SK-N-SH treated with all-trans-retinoic acid at 6 μM for 48 hours (cell line): ENCODE results near the gene ZSCAN23.

Experiments
- ATAC-seq: fragments of 200-7000 bp; cut with Tn5 transposase; 3 replicates; pipeline ENCODE4 v1.9.1; 2020; ENCODE audit warnings: mild to moderate bottlenecking, moderate library complexity
- BACH2 ChIP-seq: fragments of 250-450 bp; sonication (Bioruptor Pico); IDR thresholded peaks from 2 replicates; pipeline ENCODE4 v1.9.0; 2021; ENCODE audit warnings: mild to moderate bottlenecking, borderline replicate concordance
- CSDC2 ChIP-seq: fragments of 250-450 bp; sonication (Bioruptor Pico); IDR thresholded peaks from 2 replicates; pipeline ENCODE4 v1.5.0; 2020; ENCODE audit warnings: mild to moderate bottlenecking, moderate library complexity
- ESRRG ChIP-seq: fragments of 250-450 bp; sonication (Bioruptor Pico); IDR thresholded peaks from 2 replicates; pipeline ENCODE4 v1.6.1; 2021; ENCODE audit warnings: mild to moderate bottlenecking
- GLIS3 ChIP-seq: fragments of 250-450 bp; sonication (Bioruptor Pico); IDR thresholded peaks from 2 replicates; pipeline ENCODE4 v1.5.0; 2020; ENCODE audit warnings: mild to moderate bottlenecking, moderate library complexity
- ISL1 ChIP-seq: fragments of 250-450 bp; sonication (Bioruptor Pico); IDR thresholded peaks from 2 replicates; pipeline ENCODE4 v2.1.2; 2022; ENCODE audit warnings: mild to moderate bottlenecking, moderate library complexity
- OSR1 ChIP-seq: fragments of 250-450 bp; sonication (Bioruptor Pico); IDR thresholded peaks from 2 replicates; pipeline ENCODE4 v1.8.0; 2022; ENCODE audit warnings: moderate library complexity, mild to moderate bottlenecking, inconsistent platforms
- PPARA ChIP-seq: fragments of 250-450 bp; sonication (Bioruptor Pico); IDR thresholded peaks from 2 replicates; pipeline ENCODE4 v1.5.0; 2020; ENCODE audit warnings: mild to moderate bottlenecking, borderline replicate concordance
- RARB ChIP-seq: fragments of 250-450 bp; sonication (Bioruptor Pico); IDR thresholded peaks from 2 replicates; pipeline ENCODE4 v1.8.0; 2021; ENCODE audit warnings: mild to moderate bottlenecking, moderate library complexity
- SNAI2 ChIP-seq: fragments of 250-450 bp; sonication (Bioruptor Pico); IDR thresholded peaks from 2 replicates; pipeline ENCODE4 v1.5.0; 2020; ENCODE audit warnings: mild to moderate bottlenecking, moderate library complexity
- TCF4 ChIP-seq: fragments of 250-450 bp; sonication (Bioruptor Pico); IDR thresholded peaks from 2 replicates; pipeline ENCODE4 v1.8.0; 2021; ENCODE audit warnings: mild to moderate bottlenecking, moderate library complexity, borderline replicate concordance
- TOX ChIP-seq: fragments of 250-450 bp; sonication (Bioruptor Pico); IDR thresholded peaks from 2 replicates; pipeline ENCODE4 v1.8.0; 2021; ENCODE audit warnings: mild to moderate bottlenecking, moderate library complexity, borderline replicate concordance
- ZC3H10 ChIP-seq: fragments of 250-450 bp; sonication (Bioruptor Pico); IDR thresholded peaks from 2 replicates; pipeline ENCODE4 v1.5.1; 2021; ENCODE audit warnings: mild to moderate bottlenecking, moderate library complexity
- ZFP3 ChIP-seq: fragments of 250-450 bp; sonication (Bioruptor Pico); IDR thresholded peaks from 2 replicates; pipeline ENCODE4 v1.5.0; 2020; ENCODE audit warnings: mild to moderate bottlenecking, moderate library complexity
- ZFP30 ChIP-seq: fragments of 450-650 bp; formaldehyde crosslinking; IDR thresholded peaks from 2 replicates; pipeline ENCODE4 v1.5.0; 2022; ENCODE audit warnings: mild to moderate bottlenecking, moderate library complexity
- ZNF565 ChIP-seq: fragments of 450-650 bp; formaldehyde crosslinking; conservative IDR thresholded peaks from 2 replicates; pipeline ENCODE4 v1.5.0; 2020; ENCODE audit warnings: low read depth, mild to moderate bottlenecking, moderate library complexity
- ZNF70 ChIP-seq: fragments of 450-650 bp; formaldehyde crosslinking; IDR thresholded peaks from 2 replicates; pipeline ENCODE4 v1.5.0; 2020; ENCODE audit warnings: mild to moderate bottlenecking, moderate library complexity
- ZNF8 ChIP-seq: fragments of 450-650 bp; formaldehyde crosslinking; IDR thresholded peaks from 2 replicates; pipeline ENCODE4 v1.5.0; 2020; ENCODE audit warnings: mild to moderate bottlenecking, moderate library complexity
- TF ChIP-seq, protein P1 (sequence below): fragments of 250-450 bp; sonication (Bioruptor Pico); IDR thresholded peaks from 2 replicates; pipeline ENCODE4 v1.8.0; 2020; ENCODE audit warnings: mild to moderate bottlenecking, moderate library complexity, borderline replicate concordance
- TF ChIP-seq, protein P2 (sequence below): fragments of 250-450 bp; sonication (Bioruptor Pico); IDR thresholded peaks from 2 replicates; pipeline ENCODE4 v1.8.0; 2021; ENCODE audit warnings: low read depth, mild to moderate bottlenecking, moderate library complexity, borderline replicate concordance
- TF ChIP-seq, protein P3 (sequence below): fragments of 250-450 bp; sonication (Bioruptor Pico); IDR thresholded peaks from 2 replicates; pipeline ENCODE4 v1.5.1; 2021; ENCODE audit warnings: mild to moderate bottlenecking, moderate library complexity
- TF ChIP-seq, protein P4 (sequence below): fragments of 250-450 bp; sonication (Bioruptor Pico); IDR thresholded peaks from 2 replicates; pipeline ENCODE4 v1.5.0; 2020; ENCODE audit warnings: mild to moderate bottlenecking, moderate library complexity
- TF ChIP-seq, protein P5 (sequence below): fragments of 250-450 bp; sonication (Bioruptor Pico); IDR thresholded peaks from 2 replicates; pipeline ENCODE4 v1.5.1; 2020; ENCODE audit warnings: low read depth, mild to moderate bottlenecking, moderate library complexity

ZSCAN23 gene

DNA sequence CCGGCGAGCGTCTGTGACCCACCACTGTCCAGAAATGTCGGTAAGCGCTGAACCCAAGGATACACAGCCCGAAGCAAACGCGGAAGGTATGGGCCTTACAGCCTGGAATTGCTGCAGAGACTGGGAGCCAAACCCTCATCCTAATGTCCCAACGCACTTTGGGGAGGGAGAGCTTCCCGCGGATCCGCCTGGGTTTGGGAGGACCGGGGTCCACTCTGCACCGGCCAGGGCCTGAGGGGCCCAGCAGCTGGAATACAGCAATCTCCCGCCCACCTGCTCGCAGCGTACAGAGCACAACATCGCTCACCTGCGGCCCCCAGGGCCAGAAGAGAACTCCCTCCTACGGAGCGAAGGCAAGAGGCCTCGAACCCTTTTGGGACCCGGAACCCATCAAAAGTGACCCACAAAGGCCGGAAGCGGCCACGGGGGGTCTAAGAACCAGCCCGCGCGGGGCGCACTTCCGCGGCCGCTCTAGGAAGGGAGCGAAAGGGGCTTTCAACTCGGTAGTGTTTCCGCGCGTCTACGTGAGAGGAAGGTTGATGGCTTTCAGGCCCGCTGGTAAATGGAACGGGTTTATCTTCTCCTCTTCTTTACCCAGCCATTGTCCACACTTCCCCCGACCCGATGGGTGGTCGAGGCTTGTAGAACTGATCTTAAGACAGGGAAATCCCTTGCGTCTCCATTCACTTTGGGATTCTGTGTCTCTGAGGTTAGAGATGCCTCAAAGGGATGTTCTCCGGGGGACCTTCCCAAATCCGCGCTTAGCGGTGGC is 43.8 kb downstream of the ZSCAN23 start, which contains the start of gene ZSCAN12:
ZSCAN12 (minus strand) TSS at position 398 of the 772 bp plus-strand sequence. CDS start 1,342 bp downstream, outside the sequence.
- TF ChIP-seq TCF4 (CRISPR knock-in tag) (peak; percentile 29; the same call in 1 of the 2 replicates), ZNF70 (no peak), CSDC2 (CRISPR knock-in tag) (peak; percentile 62; the same call in 1 of the 2 replicates), GLIS3 (CRISPR knock-in tag) (no peak), RARB (no peak), OSR1 (CRISPR knock-in tag) (no peak), PPARA (no peak), ZC3H10 (CRISPR knock-in tag) (no peak), ZFP3 (peak; percentile 79), SNAI2 (0 out of 2 replicates have a peak, but pooled peaks have one; percentile 37), BACH2 (CRISPR knock-in tag) (no peak), TOX (CRISPR knock-in tag) (no peak), ISL1 (CRISPR knock-in tag) (no peak)
- TF ChIP-seq, protein P1, sequence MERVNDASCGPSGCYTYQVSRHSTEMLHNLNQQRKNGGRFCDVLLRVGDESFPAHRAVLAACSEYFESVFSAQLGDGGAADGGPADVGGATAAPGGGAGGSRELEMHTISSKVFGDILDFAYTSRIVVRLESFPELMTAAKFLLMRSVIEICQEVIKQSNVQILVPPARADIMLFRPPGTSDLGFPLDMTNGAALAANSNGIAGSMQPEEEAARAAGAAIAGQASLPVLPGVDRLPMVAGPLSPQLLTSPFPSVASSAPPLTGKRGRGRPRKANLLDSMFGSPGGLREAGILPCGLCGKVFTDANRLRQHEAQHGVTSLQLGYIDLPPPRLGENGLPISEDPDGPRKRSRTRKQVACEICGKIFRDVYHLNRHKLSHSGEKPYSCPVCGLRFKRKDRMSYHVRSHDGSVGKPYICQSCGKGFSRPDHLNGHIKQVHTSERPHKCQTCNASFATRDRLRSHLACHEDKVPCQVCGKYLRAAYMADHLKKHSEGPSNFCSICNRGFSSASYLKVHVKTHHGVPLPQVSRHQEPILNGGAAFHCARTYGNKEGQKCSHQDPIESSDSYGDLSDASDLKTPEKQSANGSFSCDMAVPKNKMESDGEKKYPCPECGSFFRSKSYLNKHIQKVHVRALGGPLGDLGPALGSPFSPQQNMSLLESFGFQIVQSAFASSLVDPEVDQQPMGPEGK (CRISPR knock-in tag), result no peak
- TF ChIP-seq, protein P2, sequence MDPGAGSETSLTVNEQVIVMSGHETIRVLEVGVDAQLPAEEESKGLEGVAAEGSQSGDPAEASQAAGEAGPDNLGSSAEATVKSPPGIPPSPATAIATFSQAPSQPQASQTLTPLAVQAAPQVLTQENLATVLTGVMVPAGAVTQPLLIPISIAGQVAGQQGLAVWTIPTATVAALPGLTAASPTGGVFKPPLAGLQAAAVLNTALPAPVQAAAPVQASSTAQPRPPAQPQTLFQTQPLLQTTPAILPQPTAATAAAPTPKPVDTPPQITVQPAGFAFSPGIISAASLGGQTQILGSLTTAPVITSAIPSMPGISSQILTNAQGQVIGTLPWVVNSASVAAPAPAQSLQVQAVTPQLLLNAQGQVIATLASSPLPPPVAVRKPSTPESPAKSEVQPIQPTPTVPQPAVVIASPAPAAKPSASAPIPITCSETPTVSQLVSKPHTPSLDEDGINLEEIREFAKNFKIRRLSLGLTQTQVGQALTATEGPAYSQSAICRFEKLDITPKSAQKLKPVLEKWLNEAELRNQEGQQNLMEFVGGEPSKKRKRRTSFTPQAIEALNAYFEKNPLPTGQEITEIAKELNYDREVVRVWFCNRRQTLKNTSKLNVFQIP (CRISPR knock-in tag), result peak; percentile 18; the same call in 1 of the 2 replicates
- TF ChIP-seq, protein P3, sequence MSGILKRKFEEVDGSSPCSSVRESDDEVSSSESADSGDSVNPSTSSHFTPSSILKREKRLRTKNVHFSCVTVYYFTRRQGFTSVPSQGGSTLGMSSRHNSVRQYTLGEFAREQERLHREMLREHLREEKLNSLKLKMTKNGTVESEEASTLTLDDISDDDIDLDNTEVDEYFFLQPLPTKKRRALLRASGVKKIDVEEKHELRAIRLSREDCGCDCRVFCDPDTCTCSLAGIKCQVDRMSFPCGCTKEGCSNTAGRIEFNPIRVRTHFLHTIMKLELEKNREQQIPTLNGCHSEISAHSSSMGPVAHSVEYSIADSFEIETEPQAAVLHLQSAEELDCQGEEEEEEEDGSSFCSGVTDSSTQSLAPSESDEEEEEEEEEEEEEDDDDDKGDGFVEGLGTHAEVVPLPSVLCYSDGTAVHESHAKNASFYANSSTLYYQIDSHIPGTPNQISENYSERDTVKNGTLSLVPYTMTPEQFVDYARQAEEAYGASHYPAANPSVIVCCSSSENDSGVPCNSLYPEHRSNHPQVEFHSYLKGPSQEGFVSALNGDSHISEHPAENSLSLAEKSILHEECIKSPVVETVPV (CRISPR knock-in tag), result no peak
- TF ChIP-seq, protein P4, sequence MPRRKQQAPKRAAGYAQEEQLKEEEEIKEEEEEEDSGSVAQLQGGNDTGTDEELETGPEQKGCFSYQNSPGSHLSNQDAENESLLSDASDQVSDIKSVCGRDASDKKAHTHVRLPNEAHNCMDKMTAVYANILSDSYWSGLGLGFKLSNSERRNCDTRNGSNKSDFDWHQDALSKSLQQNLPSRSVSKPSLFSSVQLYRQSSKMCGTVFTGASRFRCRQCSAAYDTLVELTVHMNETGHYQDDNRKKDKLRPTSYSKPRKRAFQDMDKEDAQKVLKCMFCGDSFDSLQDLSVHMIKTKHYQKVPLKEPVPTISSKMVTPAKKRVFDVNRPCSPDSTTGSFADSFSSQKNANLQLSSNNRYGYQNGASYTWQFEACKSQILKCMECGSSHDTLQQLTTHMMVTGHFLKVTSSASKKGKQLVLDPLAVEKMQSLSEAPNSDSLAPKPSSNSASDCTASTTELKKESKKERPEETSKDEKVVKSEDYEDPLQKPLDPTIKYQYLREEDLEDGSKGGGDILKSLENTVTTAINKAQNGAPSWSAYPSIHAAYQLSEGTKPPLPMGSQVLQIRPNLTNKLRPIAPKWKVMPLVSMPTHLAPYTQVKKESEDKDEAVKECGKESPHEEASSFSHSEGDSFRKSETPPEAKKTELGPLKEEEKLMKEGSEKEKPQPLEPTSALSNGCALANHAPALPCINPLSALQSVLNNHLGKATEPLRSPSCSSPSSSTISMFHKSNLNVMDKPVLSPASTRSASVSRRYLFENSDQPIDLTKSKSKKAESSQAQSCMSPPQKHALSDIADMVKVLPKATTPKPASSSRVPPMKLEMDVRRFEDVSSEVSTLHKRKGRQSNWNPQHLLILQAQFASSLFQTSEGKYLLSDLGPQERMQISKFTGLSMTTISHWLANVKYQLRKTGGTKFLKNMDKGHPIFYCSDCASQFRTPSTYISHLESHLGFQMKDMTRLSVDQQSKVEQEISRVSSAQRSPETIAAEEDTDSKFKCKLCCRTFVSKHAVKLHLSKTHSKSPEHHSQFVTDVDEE, result peak; percentile 46; the same call in 1 of the 2 replicates
- peak; percentile 96 for ATAC-seq

DNA sequence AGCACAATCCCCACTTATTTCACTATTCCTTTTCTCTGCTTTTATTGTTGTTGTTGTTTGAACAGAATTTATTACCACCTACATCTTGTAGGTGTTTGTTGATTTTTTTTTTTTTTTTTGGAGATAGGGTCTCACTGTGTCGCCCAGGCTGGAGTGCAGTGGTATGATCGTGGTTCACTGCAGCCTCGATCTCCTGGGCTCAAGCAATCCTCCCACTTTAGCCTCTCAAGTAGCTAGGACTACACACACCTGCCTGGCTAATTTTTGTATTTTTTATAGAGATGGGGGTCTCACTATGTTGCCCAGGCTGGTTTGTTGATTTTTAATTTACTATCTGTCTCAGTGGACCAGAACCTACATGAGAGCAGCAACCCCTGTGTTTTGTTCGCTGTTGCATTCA is 47.4 kb downstream of the ZSCAN23 start:
- TF ChIP-seq ZNF70, result no peak
- no peak for TF ChIP-seq ZNF8 (CRISPR knock-in tag)
- TF ChIP-seq GLIS3 (CRISPR knock-in tag), result no peak
- no peak for TF ChIP-seq ESRRG (CRISPR knock-in tag)
- TF ChIP-seq ZFP30, result no peak
- TF ChIP-seq PPARA, result no peak
- no peak for TF ChIP-seq CSDC2 (CRISPR knock-in tag)
- TF ChIP-seq, protein P2 (CRISPR knock-in tag), result no peak
- TF ChIP-seq RARB, result no peak
- TF ChIP-seq ZNF565 (CRISPR knock-in tag), result no peak
- TF ChIP-seq, protein P5, sequence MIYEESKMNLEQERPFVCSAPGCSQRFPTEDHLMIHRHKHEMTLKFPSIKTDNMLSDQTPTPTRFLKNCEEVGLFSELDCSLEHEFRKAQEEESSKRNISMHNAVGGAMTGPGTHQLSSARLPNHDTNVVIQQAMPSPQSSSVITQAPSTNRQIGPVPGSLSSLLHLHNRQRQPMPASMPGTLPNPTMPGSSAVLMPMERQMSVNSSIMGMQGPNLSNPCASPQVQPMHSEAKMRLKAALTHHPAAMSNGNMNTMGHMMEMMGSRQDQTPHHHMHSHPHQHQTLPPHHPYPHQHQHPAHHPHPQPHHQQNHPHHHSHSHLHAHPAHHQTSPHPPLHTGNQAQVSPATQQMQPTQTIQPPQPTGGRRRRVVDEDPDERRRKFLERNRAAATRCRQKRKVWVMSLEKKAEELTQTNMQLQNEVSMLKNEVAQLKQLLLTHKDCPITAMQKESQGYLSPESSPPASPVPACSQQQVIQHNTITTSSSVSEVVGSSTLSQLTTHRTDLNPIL (CRISPR knock-in tag), result no peak
- TF ChIP-seq ZC3H10 (CRISPR knock-in tag), result no peak
- TF ChIP-seq TOX (CRISPR knock-in tag), result no peak
- TF ChIP-seq, protein P3 (CRISPR knock-in tag), result no peak
- TF ChIP-seq SNAI2, result no peak
- no peak for TF ChIP-seq BACH2 (CRISPR knock-in tag)
- no peak for TF ChIP-seq OSR1 (CRISPR knock-in tag)
- TF ChIP-seq, protein P4, result no peak
- no peak for TF ChIP-seq ISL1 (CRISPR knock-in tag)
- no peak for ATAC-seq
